Nephron progenitor cell (in vitro differentiated cells): Measurements from ENCODE around the gene HTRA3.

Source experiments
- DNase-seq: peaks from one replicate; pipeline ENCODE4 v3.0.0; 2021
- H3K27ac Mint-ChIP-seq: 2 replicates; pipeline ENCODE4 v1.8.0; 2021; ENCODE audit warnings: mild to moderate bottlenecking, moderate library complexity, mixed read lengths
- H3K27me3 Mint-ChIP-seq: 2 replicates; pipeline ENCODE4 v1.8.0; 2021; ENCODE audit warnings: mild to moderate bottlenecking, low read depth, mixed read lengths; ENCODE audit not compliant: poor library complexity
- H3K36me3 Mint-ChIP-seq: 2 replicates; pipeline ENCODE4 v1.8.0; 2021; ENCODE audit warnings: low read depth, mixed read lengths
- H3K4me1 Mint-ChIP-seq: 2 replicates; pipeline ENCODE4 v1.8.0; 2021; ENCODE audit warnings: mixed read lengths
- H3K4me3 Mint-ChIP-seq: 2 replicates; pipeline ENCODE4 v1.8.0; 2021; ENCODE audit warnings: mild to moderate bottlenecking, moderate library complexity, mixed read lengths
- H3K9me3 Mint-ChIP-seq: 2 replicates; pipeline ENCODE4 v1.8.0; 2021; ENCODE audit warnings: mild to moderate bottlenecking, moderate library complexity, mixed read lengths
- CTCF ChIP-seq: fragments of 200-600 bp; sonication (generic); IDR thresholded peaks from 2 replicates; pipeline ENCODE4 v1.5.0; 2021; ENCODE audit warnings: antibody characterized with exemption

The HTRA3 gene

GRCh38 chr4:8344377-8344776 lies 74.8 kb downstream of the HTRA3 start:
- H3K27me3 Mint-ChIP-seq, result peaks cover 2% of the 10 kb centered on the region
- no peak for TF ChIP-seq CTCF
- DNase-seq, result no peak
- no peaks in the 10 kb centered on the region for H3K9me3 Mint-ChIP-seq
- no peaks in the 10 kb centered on the region for H3K36me3 Mint-ChIP-seq
- peak overlapping the region; percentile 17 for H3K27ac Mint-ChIP-seq
- H3K4me3 Mint-ChIP-seq, result no peak overlapping the region
- H3K4me1 Mint-ChIP-seq, result peaks cover 24% of the 10 kb centered on the region

- TF ChIP-seq CTCF, result no peak
- peaks cover 33% of the 10 kb centered on the region for H3K4me1 Mint-ChIP-seq
- no peaks in the 10 kb centered on the region for H3K36me3 Mint-ChIP-seq
- no peak for DNase-seq
- no peak overlapping the region for H3K4me3 Mint-ChIP-seq
- no peaks in the 10 kb centered on the region for H3K9me3 Mint-ChIP-seq
- H3K27ac Mint-ChIP-seq, result peak overlapping the region; percentile 64
- peaks cover 2% of the 10 kb centered on the region for H3K27me3 Mint-ChIP-seq
Measured at GRCh38 chr4:8345053-8345945, 75.7 kb downstream of the HTRA3 start.

GRCh38 chr4:8345946-8346814 lies 76.6 kb downstream of the HTRA3 start:
- H3K36me3 Mint-ChIP-seq, result no peaks in the 10 kb centered on the region
- no peak for TF ChIP-seq CTCF
- peaks cover 36% of the 10 kb centered on the region for H3K4me1 Mint-ChIP-seq
- H3K27ac Mint-ChIP-seq, result no peak overlapping the region
- DNase-seq, result no peak
- no peak overlapping the region for H3K4me3 Mint-ChIP-seq
- no peaks in the 10 kb centered on the region for H3K9me3 Mint-ChIP-seq
- H3K27me3 Mint-ChIP-seq, result peaks cover 2% of the 10 kb centered on the region

- Mint-ChIP-seq H3K27me3 (peaks cover 2% of the 10 kb centered on the region), H3K27ac (no peak overlapping the region)
Measured at GRCh38 chr4:8346838-8347605, 77.5 kb downstream of the HTRA3 start.

DNA sequence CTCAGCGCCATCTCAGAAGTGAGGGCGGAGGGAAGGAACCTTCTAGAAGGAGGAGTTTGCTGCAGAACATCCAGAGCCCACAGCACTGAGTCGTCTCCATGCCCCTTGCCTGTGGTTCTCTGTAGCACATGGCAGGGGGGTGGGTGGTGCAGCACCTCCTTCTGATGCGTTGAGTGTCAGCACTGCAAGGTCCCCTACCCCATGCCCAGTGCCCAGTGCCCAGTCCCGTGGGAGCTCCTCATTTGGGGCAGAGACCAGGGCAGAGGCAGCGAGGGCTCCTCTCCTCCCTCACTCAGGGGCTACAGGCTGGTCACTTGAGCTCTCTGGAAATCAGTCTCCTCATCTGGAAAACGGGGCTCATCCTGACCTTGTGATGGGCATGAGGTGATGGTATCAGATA lies 78.1 kb downstream of the HTRA3 start:
- peaks cover 42% of the 10 kb centered on the region for H3K4me1 Mint-ChIP-seq

More at GRCh38 chr4:8346838-8347605, 77.5 kb downstream of the HTRA3 start:
- Mint-ChIP-seq H3K4me3 (no peak overlapping the region), H3K4me1 (peaks cover 39% of the 10 kb centered on the region), H3K9me3 (no peaks in the 10 kb centered on the region), H3K36me3 (no peaks in the 10 kb centered on the region)
- DNase-seq, result no peak
- TF ChIP-seq CTCF, result no peak

More for the DNA sequence above, 78.1 kb downstream of the HTRA3 start:
- no peak overlapping the region for H3K4me3 Mint-ChIP-seq
- peaks cover 2% of the 10 kb centered on the region for H3K27me3 Mint-ChIP-seq
- H3K27ac Mint-ChIP-seq, result no peak overlapping the region
- DNase-seq, result no peak
- TF ChIP-seq CTCF, result no peak
- no peaks in the 10 kb centered on the region for H3K36me3 Mint-ChIP-seq
- no peaks in the 10 kb centered on the region for H3K9me3 Mint-ChIP-seq
